ENCODE measurements around the gene RASA3. TPM values are rescaled to one million over a fixed set of nuclear protein-coding genes. Genes with fewer than 3 reads are reported as not detected.
"Not testable (repeated sequence)": the region's sequence is repeated elsewhere in the genome, so short reads cannot be mapped to it uniquely, and the experiment has no call there.

The RASA3 gene
- polyA plus RNA-seq (ENCODE audit: insufficient read length in 10 of 10): 10 to 100 TPM; 18.1 to 25.4 (median 20.6) TPM
- long read RNA-seq, donor 1, full-length matches to known transcripts: 1 of 1 reads
- long read RNA-seq, donor 1, partial matches to known transcripts: 0 of 1 reads
- long read RNA-seq, donor 1, other reads (novel, unspliced or antisense): 0 of 1 reads
- long read RNA-seq, donor 2: 0 reads
- long read RNA-seq, donor 3: 0 reads
- long read RNA-seq, donor 4, full-length matches to known transcripts: 1 of 1 reads
- long read RNA-seq, donor 4, partial matches to known transcripts: 0 of 1 reads
- long read RNA-seq, donor 4, other reads (novel, unspliced or antisense): 0 of 1 reads
- long read RNA-seq, donor 5, full-length matches to known transcripts: 1 of 1 reads
- long read RNA-seq, donor 5, partial matches to known transcripts: 0 of 1 reads
- long read RNA-seq, donor 5, other reads (novel, unspliced or antisense): 0 of 1 reads
- long read RNA-seq, donor 6, partial matches to known transcripts: 114 of 120 reads
- long read RNA-seq, donor 6, other reads (novel, unspliced or antisense): 6 of 120 reads
- long read RNA-seq, donor 7, full-length matches to known transcripts: 1 of 1 reads
- long read RNA-seq, donor 7, partial matches to known transcripts: 0 of 1 reads
- long read RNA-seq, donor 7, other reads (novel, unspliced or antisense): 0 of 1 reads
- long read RNA-seq, donor 8: 0 reads
- long read RNA-seq, donor 9: 0 reads

GRCh38 chr13:114132419-114133121, at the start of gene RASA3:
Gene RASA3 (minus strand): TSS chr13:114132623. CDS start chr13:114132489, 134 bp downstream.
- DNase-seq: peak; percentile 82 to 94 (median 89)

GRCh38 chr13:114179087-114179658, 46.8 kb upstream of the RASA3 start, which contains the start of gene CFAP97D2:
Gene CFAP97D2 (plus strand): TSS chr13:114179257. CDS start chr13:114179331, 74 bp downstream.
- no peak for DNase-seq

- DNase-seq: no peak
Measured at GRCh38 chr13:114177245-114178010, 45.0 kb upstream of the RASA3 start.

- DNase-seq: not testable (repeated sequence)
Measured at GRCh38 chr13:114176359-114176902, 44.0 kb upstream of the RASA3 start.

- no peak for DNase-seq
Measured at GRCh38 chr13:114174529-114174961, 42.1 kb upstream of the RASA3 start.

GRCh38 chr13:114173745-114174144, 41.3 kb upstream of the RASA3 start:
- DNase-seq: no peak

GRCh38 chr13:114173272-114173671, 40.8 kb upstream of the RASA3 start:
- DNase-seq: no peak

GRCh38 chr13:114167885-114168284, 35.5 kb upstream of the RASA3 start:
- DNase-seq: no peak

- no peak for DNase-seq
Measured at GRCh38 chr13:114167426-114167825, 35.0 kb upstream of the RASA3 start.

- DNase-seq: peak in 2 of 3 donors; percentile 61 to 81
Measured at GRCh38 chr13:114166381-114167131, 34.1 kb upstream of the RASA3 start.

GRCh38 chr13:114164681-114165429, 32.4 kb upstream of the RASA3 start:
- DNase-seq: no peak

- no peak for DNase-seq
Measured at GRCh38 chr13:114164053-114164452, 31.6 kb upstream of the RASA3 start.

- DNase-seq: no peak
Measured at GRCh38 chr13:114162533-114162922, 30.1 kb upstream of the RASA3 start.

GRCh38 chr13:114161644-114162532, 29.5 kb upstream of the RASA3 start:
- DNase-seq: peak in 1 of 3 donors; percentile 55

- DNase-seq: no peak
Measured at GRCh38 chr13:114161028-114161556, 28.7 kb upstream of the RASA3 start.

GRCh38 chr13:114158869-114159666, 26.6 kb upstream of the RASA3 start:
- DNase-seq: not testable (repeated sequence)

All from muscle of back (tissue), 13 donors.